HUES64 (cell line): ENCODE data around the gene BUB3.

Experiments used
- H3K27ac ChIP-seq: 2 replicates; pipeline ENCODE4 v1.7.0; 2013; ENCODE audit warnings: low read depth, low read length, inconsistent platforms
- H3K27me3 ChIP-seq: 2 replicates; pipeline ENCODE4 v1.6.1; 2013; ENCODE audit warnings: mild to moderate bottlenecking, low read length; ENCODE audit not compliant: insufficient read depth
- H3K36me3 ChIP-seq: 2 replicates; pipeline ENCODE4 v1.6.1; 2013; ENCODE audit warnings: mild to moderate bottlenecking, low read length; ENCODE audit not compliant: insufficient read depth
- H3K4me1 ChIP-seq: 2 replicates; pipeline ENCODE4 v1.6.1; 2013; ENCODE audit warnings: mild to moderate bottlenecking, low read length, moderate library complexity; ENCODE audit not compliant: insufficient read depth
- H3K4me3 ChIP-seq: 2 replicates; pipeline ENCODE4 v1.5.1; 2013; ENCODE audit warnings: mild to moderate bottlenecking, low read length, moderate library complexity
- H3K9ac ChIP-seq: 2 replicates; pipeline ENCODE4 v1.6.1; 2013; ENCODE audit warnings: mild to moderate bottlenecking, low read depth, low read length
- H3K9me3 ChIP-seq: 2 replicates; pipeline ENCODE4 v1.6.1; 2013; ENCODE audit warnings: low read depth, low read length; ENCODE audit not compliant: insufficient read depth
- WGBS: fragments of 150-250, 120-280 bp; methylation state at CpG from one replicate; pipeline ENCODE4 v1.1.7; 2013; ENCODE audit warnings: missing lambda C conversion rate; 5-methylcytosine and 5-hydroxymethylcytosine counted together

The BUB3 gene

GRCh38 chr10:123142701-123143161 is 11.5 kb upstream of the BUB3 start:
- Histone ChIP-seq H3K27ac (no peak overlapping the region), H3K4me3 (peak overlapping the region; percentile 30)
- under 1% methylated on average over 32 of the region's 33 CpGs for WGBS

GRCh38 chr10:123143162-123143824 is 10.9 kb upstream of the BUB3 start:
- no peaks in the 10 kb centered on the region for H3K9me3 ChIP-seq
- peaks cover 100% of the 10 kb centered on the region for H3K27me3 ChIP-seq
- no peaks in the 10 kb centered on the region for H3K36me3 ChIP-seq
- no peak overlapping the region for H3K27ac ChIP-seq
- H3K4me3 ChIP-seq: peak overlapping the region; percentile 30
- H3K9ac ChIP-seq: no peak overlapping the region
- peaks cover 21% of the 10 kb centered on the region; the same call in 1 of the 2 replicates for H3K4me1 ChIP-seq
- WGBS: 2% methylated on average over 33 of the region's 33 CpGs

More at GRCh38 chr10:123142701-123143161, 11.5 kb upstream of the BUB3 start:
- Histone ChIP-seq H3K27me3 (peaks cover 100% of the 10 kb centered on the region), H3K9me3 (no peaks in the 10 kb centered on the region), H3K4me1 (peaks cover 21% of the 10 kb centered on the region; the same call in 1 of the 2 replicates), H3K9ac (no peak overlapping the region), H3K36me3 (no peaks in the 10 kb centered on the region)

DNA sequence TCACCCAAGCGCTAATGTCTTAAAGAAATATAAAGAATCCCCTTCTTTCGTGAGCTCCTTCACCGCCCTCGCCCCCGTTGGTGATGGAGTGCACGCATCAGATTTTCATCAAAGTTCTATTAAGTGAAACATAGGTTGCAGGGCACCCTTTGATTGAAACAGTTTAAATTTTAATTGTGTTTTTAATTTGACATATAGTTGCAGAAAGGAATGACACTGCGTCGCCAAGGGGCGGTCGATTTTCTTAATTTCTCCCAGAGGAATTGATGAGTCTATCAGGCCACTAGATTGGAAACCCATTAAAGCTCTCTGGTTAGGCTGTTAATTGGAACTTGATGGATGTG is 10.4 kb upstream of the BUB3 start:
- H3K9ac ChIP-seq: no peak overlapping the region
- WGBS: 5% methylated on average over 10 of the region's 10 CpGs
- no peaks in the 10 kb centered on the region for H3K9me3 ChIP-seq
- H3K27me3 ChIP-seq: peaks cover 100% of the 10 kb centered on the region
- H3K36me3 ChIP-seq: no peaks in the 10 kb centered on the region
- peaks cover 21% of the 10 kb centered on the region; the same call in 1 of the 2 replicates for H3K4me1 ChIP-seq
- no peak overlapping the region for H3K27ac ChIP-seq
- no peak overlapping the region for H3K4me3 ChIP-seq

- Histone ChIP-seq H3K36me3 (no peaks in the 10 kb centered on the region), H3K9me3 (no peaks in the 10 kb centered on the region), H3K4me1 (peaks cover 18% of the 10 kb centered on the region; the same call in 1 of the 2 replicates), H3K27me3 (peaks cover 100% of the 10 kb centered on the region), H3K9ac (no peak overlapping the region), H3K27ac (no peak overlapping the region), H3K4me3 (peak overlapping the region; percentile 8; the same call in 1 of the 2 replicates)
- WGBS: 2% methylated on average over 29 of the region's 29 CpGs
Measured at GRCh38 chr10:123144697-123145541, 9.3 kb upstream of the BUB3 start.

- Histone ChIP-seq H3K9me3 (no peaks in the 10 kb centered on the region), H3K4me1 (peaks cover 23% of the 10 kb centered on the region; the same call in 1 of the 2 replicates), H3K4me3 (peak overlapping the region; percentile 8; the same call in 1 of the 2 replicates), H3K36me3 (no peaks in the 10 kb centered on the region), H3K27ac (no peak overlapping the region), H3K27me3 (peaks cover 100% of the 10 kb centered on the region), H3K9ac (no peak overlapping the region)
- WGBS: 6% methylated on average over 14 of the region's 14 CpGs
Measured at GRCh38 chr10:123145542-123146012, 8.6 kb upstream of the BUB3 start.

DNA sequence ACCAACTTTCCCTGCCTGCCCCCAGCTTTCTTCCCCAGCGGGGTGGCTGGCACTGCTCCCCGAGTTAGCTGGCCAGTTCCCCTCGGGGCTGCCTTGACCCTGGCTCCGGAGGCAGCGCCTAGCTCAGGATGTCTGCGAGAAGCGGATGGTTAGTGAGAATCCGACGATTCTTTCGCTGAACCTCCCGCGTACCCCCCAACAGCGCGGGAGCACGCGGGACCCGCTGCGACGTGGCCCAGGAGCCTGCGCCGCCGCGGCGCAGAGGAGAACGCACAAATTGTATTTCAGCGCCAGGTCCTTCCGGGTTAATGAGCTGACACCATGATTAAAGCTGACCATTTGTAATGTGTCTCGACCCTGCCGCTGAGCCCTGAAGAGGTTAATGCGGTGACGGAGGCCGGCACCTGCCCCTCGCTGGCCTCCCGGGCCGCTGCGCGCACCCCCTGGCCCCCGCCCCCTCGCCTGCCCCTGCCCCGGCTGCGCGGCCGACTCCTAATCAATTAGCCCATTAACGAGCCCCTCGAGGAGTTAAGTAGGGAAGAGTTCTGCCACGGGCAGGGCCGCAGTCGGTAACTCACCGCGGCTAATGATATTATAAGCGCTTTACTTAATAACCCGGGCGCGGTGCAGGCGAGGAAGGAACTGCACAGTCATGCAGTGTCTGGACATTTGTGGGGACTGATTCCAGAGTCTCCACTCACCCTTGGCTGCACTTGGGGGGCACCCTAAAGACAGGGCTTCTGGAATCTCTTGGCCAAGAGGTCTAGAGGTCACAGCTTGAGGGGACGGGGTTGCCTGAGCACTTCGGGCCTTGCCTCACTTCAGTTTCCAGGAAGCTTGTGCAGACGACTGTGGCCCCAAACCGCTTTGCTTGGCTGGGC is 7.9 kb upstream of the BUB3 start:
- Histone ChIP-seq H3K27ac (no peak overlapping the region), H3K4me3 (no peak overlapping the region), H3K27me3 (peaks cover 100% of the 10 kb centered on the region), H3K9me3 (no peaks in the 10 kb centered on the region), H3K9ac (no peak overlapping the region), H3K4me1 (peaks cover 23% of the 10 kb centered on the region; the same call in 1 of the 2 replicates), H3K36me3 (no peaks in the 10 kb centered on the region)
- 2% methylated on average over 59 of the region's 59 CpGs for WGBS

GRCh38 chr10:123146894-123147634 is 7.1 kb upstream of the BUB3 start:
- Histone ChIP-seq H3K9me3 (no peaks in the 10 kb centered on the region), H3K36me3 (no peaks in the 10 kb centered on the region), H3K27ac (no peak overlapping the region), H3K9ac (no peak overlapping the region), H3K4me1 (peaks cover 29% of the 10 kb centered on the region), H3K4me3 (no peak overlapping the region), H3K27me3 (peaks cover 100% of the 10 kb centered on the region)
- 11% methylated on average over 21 of the region's 24 CpGs for WGBS

GRCh38 chr10:123147635-123148413 is 6.4 kb upstream of the BUB3 start, which contains the start of gene HMX2:
Gene HMX2, plus strand, starts transcription at chr10:123148136. Its CDS starts 243 bp downstream, at chr10:123148379.
- Histone ChIP-seq H3K4me3 (peak within 1 kb of the TSS; percentile 37), H3K27ac (no peak within 1 kb of the TSS)
- under 1% methylated on average over 64 of the region's 64 CpGs for WGBS

GRCh38 chr10:123148414-123149161 is 5.6 kb upstream of the BUB3 start:
- peaks cover 100% of the 10 kb centered on the region for H3K27me3 ChIP-seq
- H3K4me1 ChIP-seq: peaks cover 38% of the 10 kb centered on the region
- peak overlapping the region; percentile 37 for H3K4me3 ChIP-seq
- H3K9ac ChIP-seq: no peak overlapping the region
- H3K36me3 ChIP-seq: no peaks in the 10 kb centered on the region
- H3K9me3 ChIP-seq: no peaks in the 10 kb centered on the region
- under 1% methylated on average over 55 of the region's 55 CpGs for WGBS
- no peak overlapping the region for H3K27ac ChIP-seq

More at GRCh38 chr10:123147635-123148413, 6.4 kb upstream of the BUB3 start, which contains the start of gene HMX2:
- no peak within 1 kb of the TSS for H3K9ac ChIP-seq
- no peaks in the 10 kb centered on the region for H3K36me3 ChIP-seq
- H3K4me1 ChIP-seq: peaks cover 35% of the 10 kb centered on the region
- peaks cover 100% of the 10 kb centered on the region for H3K27me3 ChIP-seq
- H3K9me3 ChIP-seq: no peaks in the 10 kb centered on the region
